GM12878 (cell line): ENCODE data around the gene FBXW9. TPM values are rescaled to one million over a fixed set of nuclear protein-coding genes. Genes with fewer than 3 reads are reported as not detected.

Experiments used
- ATF7 ChIP-seq: fragments of 450-650 bp; IDR thresholded peaks from 2 replicates; pipeline ENCODE4 v1.6.1; 2016; ENCODE audit warnings: low read depth, mild to moderate bottlenecking
- BACH1 ChIP-seq: fragments of 450-650 bp; IDR thresholded peaks from 2 replicates; pipeline ENCODE4 v1.6.1; 2017; ENCODE audit warnings: mild to moderate bottlenecking, borderline replicate concordance
- BCL11A ChIP-seq: IDR thresholded peaks from 2 replicates; pipeline ENCODE4 v1.6.1; 2011; ENCODE audit warnings: low read depth, low read length
- CHD2 ChIP-seq: IDR thresholded peaks from 2 replicates; pipeline ENCODE4 v1.6.1; 2011; ENCODE audit warnings: low read depth, low read length, improper control_type of control experiment, borderline replicate concordance
- EP300 ChIP-seq, 2 experiments: fragments of 150-350 bp in 1 of 2; IDR thresholded peaks; 2 replicates each; pipeline ENCODE4 v1.6.1; 2011 to 2012; ENCODE audit warnings: low read depth in 2 of 2, low read length in 2 of 2, borderline replicate concordance in 1 of 2, improper control_type of control experiment in 1 of 2, inconsistent platforms in 1 of 2; ENCODE audit not compliant: control insufficient read depth in 1 of 2
- ETV6 ChIP-seq, 2 experiments: fragments of 450-650 bp in 1 of 2; IDR thresholded peaks in 1 of 2; conservative IDR thresholded peaks in 1 of 2; 2 replicates each; pipeline ENCODE4 v1.6.1; 2014; ENCODE audit warnings: antibody characterized with exemption in 1 of 2, borderline replicate concordance in 1 of 2, low read depth in 1 of 2, mild to moderate bottlenecking in 1 of 2, moderate library complexity in 1 of 2
- IKZF1 ChIP-seq: fragments of 450-650 bp; conservative IDR thresholded peaks from 2 replicates; pipeline ENCODE4 v1.6.1; 2017; ENCODE audit warnings: antibody characterized with exemption, mild to moderate bottlenecking
- NFYA ChIP-seq: IDR thresholded peaks from 2 replicates; pipeline ENCODE4 v1.6.1; 2011; ENCODE audit warnings: low read depth, mild to moderate bottlenecking, low read length, improper control_type of control experiment, borderline replicate concordance
- RB1 ChIP-seq: fragments of 450-650 bp; formaldehyde crosslinking; IDR thresholded peaks from 2 replicates; pipeline ENCODE4 v1.6.1; 2017; ENCODE audit warnings: mild to moderate bottlenecking, borderline replicate concordance
- RELB ChIP-seq: fragments of 450-650 bp; IDR thresholded peaks from 2 replicates; pipeline ENCODE4 v1.6.1; 2017; ENCODE audit warnings: low read depth, mild to moderate bottlenecking, moderate library complexity
- SUPT20H ChIP-seq: IDR thresholded peaks from 2 replicates; pipeline ENCODE4 v1.6.1; 2011; ENCODE audit warnings: low read depth, mild to moderate bottlenecking, low read length, moderate library complexity, borderline replicate concordance; ENCODE audit not compliant: control insufficient read depth
- TCF3 ChIP-seq: IDR thresholded peaks from 2 replicates; pipeline ENCODE4 v1.6.1; 2012; ENCODE audit warnings: low read depth, mild to moderate bottlenecking, low read length, borderline replicate concordance; ENCODE audit not compliant: insufficient read depth
- ZNF592 ChIP-seq: fragments of 450-650 bp; IDR thresholded peaks from 2 replicates; pipeline ENCODE4 v1.6.1; 2017; ENCODE audit warnings: mild to moderate bottlenecking, moderate library complexity
- ZZZ3 ChIP-seq: IDR thresholded peaks from 2 replicates; pipeline ENCODE4 v1.6.1; 2011; ENCODE audit warnings: low read depth; ENCODE audit not compliant: control insufficient read depth, insufficient read length
- polyA plus RNA-seq, 11 experiments: library from polyadenylated mRNA; depleted of rRNA in 4 of 11; unstranded in 6 of 11; stranded (reverse) in 5 of 11; fragments of >200 nt; fragmentation: Nextera tagmentation in 4 of 11; fragmentation: Illumina TruSeq in 1 of 11; extraction: Ambion mirVana in 4 of 11; extraction: Trizol in 1 of 11; gene quantifications; 1 replicate in 1 of 11; 2 replicates in 10 of 11; pipeline versions ENCODE4 v1.2.1 to v1.2.3, GENCODE V29; 2011 to 2016; ENCODE audit warnings: inconsistent platforms in 2 of 11, missing spikeins in 2 of 11, low read depth in 1 of 11
- total RNA-seq, 4 experiments: library from RNA; depleted of rRNA in 3 of 4; stranded (reverse); fragments of >200 nt in 3 of 4; fragmentation: Illumina TruSeq in 1 of 4; extraction: Trizol in 1 of 4; gene quantifications; 2 replicates each; pipeline versions ENCODE4 v1.2.1 to v1.2.3, GENCODE V29; 2013 to 2021
- TF ChIP-seq, protein P1 (sequence below): fragments of 450-650 bp; IDR thresholded peaks from 2 replicates; pipeline ENCODE4 v1.6.1; 2016; ENCODE audit warnings: mild to moderate bottlenecking
- TF ChIP-seq, protein P2 (sequence below): IDR thresholded peaks from 2 replicates; pipeline ENCODE4 v1.6.1; 2011; ENCODE audit warnings: low read depth, low read length, improper control_type of control experiment, borderline replicate concordance
- TF ChIP-seq, protein P3 (sequence below): fragments of 450-650 bp; conservative IDR thresholded peaks from 2 replicates; pipeline ENCODE4 v1.6.1; 2017; ENCODE audit warnings: mild to moderate bottlenecking, moderate library complexity
- TF ChIP-seq, protein P4 (sequence below): IDR thresholded peaks from 2 replicates; pipeline ENCODE4 v1.6.1; 2012; ENCODE audit warnings: low read depth, low read length, improper control_type of control experiment

Gene FBXW9
- total and polyA plus RNA-seq, 10 of the 15 experiments (the other 5 are each of a cell fraction or from before 2014, with no cell fraction given), result 0.21 to 14.8 (median 7.3) TPM

DNA sequence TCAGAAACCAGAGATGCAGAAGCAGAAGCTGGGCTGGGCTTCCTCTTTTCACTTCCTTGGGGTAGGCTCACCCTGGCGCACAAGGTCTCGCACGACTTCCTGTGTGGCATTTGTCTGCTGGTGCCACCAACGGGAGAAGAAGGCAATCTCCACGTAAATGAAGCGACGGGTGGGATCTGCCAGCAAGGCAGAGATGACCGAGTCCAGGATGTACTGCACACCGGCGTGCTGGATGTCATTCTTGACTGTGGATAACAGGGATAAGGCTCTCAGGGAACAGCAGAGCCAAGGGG lies 31.2 kb downstream of the FBXW9 start (continued):
- TF ChIP-seq ZNF592 (no peak), SUPT20H (no peak), ZZZ3 (no peak), CHD2 (0 out of 2 replicates have a peak, but pooled peaks have one; percentile 14), ATF7 (no peak), BCL11A (no peak), EP300 (IDR thresholded peaks at IDR 0.05; ENCODE audit: borderline replicate concordance in 1 of 2, control insufficient read depth in 1 of 2, low read depth in 2 of 2, low read length in 2 of 2) (no peak), RELB (peak; percentile 26; the same call in 1 of the 2 replicates), RB1 (no peak), NFYA (no peak), BACH1 (no peak), IKZF1 (peak; percentile 75), ETV6 (conservative IDR thresholded peaks at IDR 0.05 in 1 of 2, IDR thresholded peaks at IDR 0.05 in 1 of 2; ENCODE audit: borderline replicate concordance in 1 of 2, low read depth in 1 of 2) (0 out of 4 replicates have a peak, but pooled peaks of 1 of the 2 experiments have one; percentile 35), TCF3 (no peak)
- TF ChIP-seq, protein P1, sequence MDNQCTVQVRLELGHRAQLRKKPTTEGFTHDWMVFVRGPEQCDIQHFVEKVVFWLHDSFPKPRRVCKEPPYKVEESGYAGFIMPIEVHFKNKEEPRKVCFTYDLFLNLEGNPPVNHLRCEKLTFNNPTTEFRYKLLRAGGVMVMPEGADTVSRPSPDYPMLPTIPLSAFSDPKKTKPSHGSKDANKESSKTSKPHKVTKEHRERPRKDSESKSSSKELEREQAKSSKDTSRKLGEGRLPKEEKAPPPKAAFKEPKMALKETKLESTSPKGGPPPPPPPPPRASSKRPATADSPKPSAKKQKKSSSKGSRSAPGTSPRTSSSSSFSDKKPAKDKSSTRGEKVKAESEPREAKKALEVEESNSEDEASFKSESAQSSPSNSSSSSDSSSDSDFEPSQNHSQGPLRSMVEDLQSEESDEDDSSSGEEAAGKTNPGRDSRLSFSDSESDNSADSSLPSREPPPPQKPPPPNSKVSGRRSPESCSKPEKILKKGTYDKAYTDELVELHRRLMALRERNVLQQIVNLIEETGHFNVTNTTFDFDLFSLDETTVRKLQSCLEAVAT, result peak; percentile 69; the same call in 1 of the 2 replicates
- TF ChIP-seq, protein P2, sequence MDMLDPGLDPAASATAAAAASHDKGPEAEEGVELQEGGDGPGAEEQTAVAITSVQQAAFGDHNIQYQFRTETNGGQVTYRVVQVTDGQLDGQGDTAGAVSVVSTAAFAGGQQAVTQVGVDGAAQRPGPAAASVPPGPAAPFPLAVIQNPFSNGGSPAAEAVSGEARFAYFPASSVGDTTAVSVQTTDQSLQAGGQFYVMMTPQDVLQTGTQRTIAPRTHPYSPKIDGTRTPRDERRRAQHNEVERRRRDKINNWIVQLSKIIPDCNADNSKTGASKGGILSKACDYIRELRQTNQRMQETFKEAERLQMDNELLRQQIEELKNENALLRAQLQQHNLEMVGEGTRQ, result no peak
- TF ChIP-seq, protein P3, sequence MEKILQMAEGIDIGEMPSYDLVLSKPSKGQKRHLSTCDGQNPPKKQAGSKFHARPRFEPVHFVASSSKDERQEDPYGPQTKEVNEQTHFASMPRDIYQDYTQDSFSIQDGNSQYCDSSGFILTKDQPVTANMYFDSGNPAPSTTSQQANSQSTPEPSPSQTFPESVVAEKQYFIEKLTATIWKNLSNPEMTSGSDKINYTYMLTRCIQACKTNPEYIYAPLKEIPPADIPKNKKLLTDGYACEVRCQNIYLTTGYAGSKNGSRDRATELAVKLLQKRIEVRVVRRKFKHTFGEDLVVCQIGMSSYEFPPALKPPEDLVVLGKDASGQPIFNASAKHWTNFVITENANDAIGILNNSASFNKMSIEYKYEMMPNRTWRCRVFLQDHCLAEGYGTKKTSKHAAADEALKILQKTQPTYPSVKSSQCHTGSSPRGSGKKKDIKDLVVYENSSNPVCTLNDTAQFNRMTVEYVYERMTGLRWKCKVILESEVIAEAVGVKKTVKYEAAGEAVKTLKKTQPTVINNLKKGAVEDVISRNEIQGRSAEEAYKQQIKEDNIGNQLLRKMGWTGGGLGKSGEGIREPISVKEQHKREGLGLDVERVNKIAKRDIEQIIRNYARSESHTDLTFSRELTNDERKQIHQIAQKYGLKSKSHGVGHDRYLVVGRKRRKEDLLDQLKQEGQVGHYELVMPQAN, result 0 out of 2 replicates have a peak, but pooled peaks have one; percentile 71
- TF ChIP-seq, protein P4, sequence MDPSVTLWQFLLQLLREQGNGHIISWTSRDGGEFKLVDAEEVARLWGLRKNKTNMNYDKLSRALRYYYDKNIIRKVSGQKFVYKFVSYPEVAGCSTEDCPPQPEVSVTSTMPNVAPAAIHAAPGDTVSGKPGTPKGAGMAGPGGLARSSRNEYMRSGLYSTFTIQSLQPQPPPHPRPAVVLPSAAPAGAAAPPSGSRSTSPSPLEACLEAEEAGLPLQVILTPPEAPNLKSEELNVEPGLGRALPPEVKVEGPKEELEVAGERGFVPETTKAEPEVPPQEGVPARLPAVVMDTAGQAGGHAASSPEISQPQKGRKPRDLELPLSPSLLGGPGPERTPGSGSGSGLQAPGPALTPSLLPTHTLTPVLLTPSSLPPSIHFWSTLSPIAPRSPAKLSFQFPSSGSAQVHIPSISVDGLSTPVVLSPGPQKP, result no peak
